Right atrium auricular region (tissue), 2 donors: Measurements from ENCODE around the gene CNDP2. TPM values are rescaled to one million over a fixed set of nuclear protein-coding genes. Genes with fewer than 3 reads are reported as not detected.

Source experiments
- DNase-seq: peaks from one replicate; pipeline ENCODE4 v3.0.0-alpha.2; 2019; ENCODE audit warnings: low spot score
- H3K27ac ChIP-seq, 2 donors: fragments of 200-600 bp; sonication (generic); 1 replicate in 1 of 2; 2 replicates in 1 of 2; pipeline ENCODE4 v1.5.1; 2016 to 2019
- H3K27me3 ChIP-seq, 2 donors: fragments of 200-600 bp; sonication (generic); one replicate each; pipeline versions ENCODE4 v1.5.1 to v1.6.0; 2017 to 2019
- H3K36me3 ChIP-seq: fragments of 200-600 bp; sonication (generic); one replicate; pipeline ENCODE4 v1.5.1; 2016
- H3K4me1 ChIP-seq, 2 donors: fragments of 200-600 bp; sonication (generic); one replicate each; pipeline versions ENCODE4 v1.5.1 to v1.6.0; 2017 to 2019
- H3K4me3 ChIP-seq, 2 donors: fragments of 200-600 bp; sonication (generic); 1 replicate in 1 of 2; 2 replicates in 1 of 2; pipeline ENCODE4 v1.5.1; 2017 to 2019; ENCODE audit warnings: mild to moderate bottlenecking in 1 of 2, moderate library complexity in 1 of 2
- H3K9me3 ChIP-seq, 2 donors: fragments of 200-600 bp; sonication (generic); one replicate each; pipeline ENCODE4 v1.5.1; 2019
- CTCF ChIP-seq, 2 donors: fragments of 200-600 bp; sonication (generic); IDR thresholded peaks; one replicate each; pipeline ENCODE4 v1.5.1; 2019; ENCODE audit warnings: antibody characterized with exemption in 2 of 2
- total RNA-seq, 2 donors: library from RNA; depleted of rRNA; stranded (reverse); fragments of >200 nt; gene quantifications; one replicate each; pipeline ENCODE4 v1.1.0, GENCODE V29; 2016

Gene CNDP2
- total RNA-seq, 2 donors from 2014 or later: 31.2 to 62.6 TPM

GRCh38 chr18:74517236-74517630, 21.1 kb downstream of the CNDP2 start:
- Histone ChIP-seq H3K27ac (no peak overlapping the region), H3K4me1 (no peaks in the 10 kb centered on the region), H3K4me3 (no peak overlapping the region), H3K36me3 (peaks cover 73% of the 10 kb centered on the region), H3K9me3 (no peaks in the 10 kb centered on the region), H3K27me3 (no peaks in the 10 kb centered on the region)
- no peak for TF ChIP-seq CTCF (IDR thresholded peaks at IDR 0.05)
- no peak for DNase-seq

GRCh38 chr18:74518456-74519295, 22.5 kb downstream of the CNDP2 start:
- no peak for DNase-seq
- H3K9me3 ChIP-seq: no peaks in the 10 kb centered on the region
- TF ChIP-seq CTCF (IDR thresholded peaks at IDR 0.05): no peak
- H3K4me3 ChIP-seq: no peak overlapping the region
- peaks cover 58% of the 10 kb centered on the region for H3K36me3 ChIP-seq
- no peak overlapping the region for H3K27ac ChIP-seq
- H3K27me3 ChIP-seq: no peaks in the 10 kb centered on the region
- no peaks in the 10 kb centered on the region for H3K4me1 ChIP-seq

GRCh38 chr18:74519320-74520095, 23.3 kb downstream of the CNDP2 start:
- Histone ChIP-seq H3K4me1 (no peaks in the 10 kb centered on the region), H3K27ac (no peak overlapping the region), H3K4me3 (no peak overlapping the region), H3K27me3 (no peaks in the 10 kb centered on the region), H3K9me3 (no peaks in the 10 kb centered on the region), H3K36me3 (peaks cover 54% of the 10 kb centered on the region)
- no peak for TF ChIP-seq CTCF (IDR thresholded peaks at IDR 0.05)
- no peak for DNase-seq

- no peaks in the 10 kb centered on the region for H3K9me3 ChIP-seq
- no peak for DNase-seq
- H3K27ac ChIP-seq: no peak overlapping the region
- no peak overlapping the region for H3K4me3 ChIP-seq
- H3K4me1 ChIP-seq: no peaks in the 10 kb centered on the region
- peaks cover 54% of the 10 kb centered on the region for H3K36me3 ChIP-seq
- no peaks in the 10 kb centered on the region for H3K27me3 ChIP-seq
- no peak for TF ChIP-seq CTCF (IDR thresholded peaks at IDR 0.05)
These were observed 24.1 kb downstream of the CNDP2 start for GRCh38 chr18:74520096-74520833.

- Histone ChIP-seq H3K36me3 (peaks cover 45% of the 10 kb centered on the region), H3K4me3 (no peak overlapping the region), H3K4me1 (no peaks in the 10 kb centered on the region), H3K27me3 (no peaks in the 10 kb centered on the region), H3K9me3 (no peaks in the 10 kb centered on the region), H3K27ac (no peak overlapping the region)
- no peak for TF ChIP-seq CTCF (IDR thresholded peaks at IDR 0.05)
- no peak for DNase-seq
These were observed 25.0 kb downstream of the CNDP2 start for GRCh38 chr18:74521068-74521725.
